ENCODE results near the gene CBY1. TPM values are rescaled to one million over a fixed set of nuclear protein-coding genes. Genes with fewer than 3 reads are reported as not detected.

Gene CBY1
- polyA plus RNA-seq, 1 of the 3 experiments (the other 2 are of a cell fraction) = 21.8 TPM

DNA sequence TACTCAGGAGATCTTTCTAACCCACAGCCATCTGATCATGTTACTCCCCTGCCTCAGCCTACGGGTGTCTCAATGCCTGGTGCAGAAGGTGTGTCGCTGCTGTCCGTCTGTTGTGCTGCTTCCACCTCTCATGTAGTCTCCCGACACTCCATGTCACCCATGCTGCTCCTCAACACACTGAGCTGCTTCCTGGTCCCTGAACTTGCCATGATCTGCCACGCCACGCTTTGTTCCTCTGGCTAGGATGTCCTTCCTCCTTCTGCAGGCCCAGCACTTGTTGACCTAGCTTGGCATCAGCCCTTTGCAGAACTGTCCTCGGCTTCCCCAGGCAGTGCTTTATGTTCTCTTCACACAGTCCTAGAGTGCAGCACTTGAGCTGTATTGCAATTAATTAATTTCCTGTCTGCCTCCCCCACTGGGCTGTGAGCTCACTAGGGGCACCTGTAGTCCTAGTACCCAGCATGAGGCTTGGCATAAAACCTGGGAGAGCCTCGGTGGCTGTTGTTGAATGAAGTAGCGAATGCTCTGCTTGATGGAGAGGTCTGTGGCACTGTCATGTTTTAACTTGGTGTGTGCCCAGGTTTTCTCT, 58.8 kb downstream of the CBY1 start:
- Histone ChIP-seq H3K4me2 (no peak overlapping the region), H4K20me1 (ENCODE audit: insufficient read depth) (0 out of 2 replicates have a peak, but pooled peaks cover 3% of the 10 kb centered on the region), H3K27ac (ENCODE audit: low read depth in 2 of 2, low read length in 1 of 2) (no peak overlapping the region), H3K27me3 (ENCODE audit: insufficient read depth) (no peaks in the 10 kb centered on the region), H2AFZ (ENCODE audit: low read depth) (no peak overlapping the region), H3F3A (replicated peaks; ENCODE audit: insufficient read depth) (peaks cover 6% of the 10 kb centered on the region), H3K9me2 (no peaks in the 10 kb centered on the region), H3K9ac (no peak overlapping the region), H3K79me2 (ENCODE audit: insufficient read depth) (peaks cover 51% of the 10 kb centered on the region), H3K4me3 (ENCODE audit: low read depth in 2 of 2, low read length in 1 of 2) (no peak overlapping the region), H3K9me3 (no peaks in the 10 kb centered on the region), H3K36me3 (replicated peaks in 1 of 2; ENCODE audit: control insufficient read depth in 1 of 2, insufficient read depth in 2 of 2, low read length in 1 of 2) (peaks cover 0 to 2% of the 10 kb centered on the region in 2 experiments), H3K4me1 (ENCODE audit: control insufficient read depth in 1 of 2, insufficient read depth in 2 of 2, low read depth in 1 of 2, low read length in 1 of 2) (no peaks in the 10 kb centered on the region; a peak in 1 of 4 replicates)
- TF ChIP-seq GABPA (IDR thresholded peaks at IDR 0.05; ENCODE audit: low read depth) = no peak
- TF ChIP-seq RFX5 (IDR thresholded peaks at IDR 0.05; ENCODE audit: low read length) = no peak
- 90% methylated on average over 9 of the region's 9 CpGs for WGBS (ENCODE audit: low lambda C conversion rate)
- ChIA-PET CTCF (interaction anchor here (1.2 kb wide), 1 partner anchor 51 kb away, joined by 4 read pairs; no protein-coding TSS in a partner anchor), POLR2A (interaction anchor here (0.5 kb wide), 1 partner anchor 254 kb away, joined by 3 read pairs; no protein-coding TSS in a partner anchor)
- DNase-seq = no peak

DNA sequence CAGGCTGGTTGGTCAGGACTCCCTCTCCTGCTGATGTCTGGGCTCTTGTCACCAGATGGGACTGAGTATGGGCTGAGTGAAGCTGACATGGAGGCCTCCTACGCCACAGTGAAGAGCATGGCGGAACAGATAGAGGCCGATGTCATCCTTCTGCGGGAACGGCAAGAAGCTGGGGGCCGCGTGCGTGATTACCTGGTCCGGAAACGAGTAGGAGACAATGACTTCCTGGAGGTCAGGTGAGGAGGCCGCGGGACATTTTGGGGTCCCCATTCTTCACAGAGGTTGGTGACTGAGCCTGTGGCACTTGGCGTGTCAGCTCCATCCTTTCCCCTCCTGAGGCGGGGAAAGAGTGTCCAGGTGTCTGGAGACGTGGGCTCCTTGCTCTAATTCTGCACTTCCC, 59.4 kb downstream of the CBY1 start:
- whole genome bisulfite sequencing (ENCODE audit: low lambda C conversion rate) = over 99% methylated on average over 13 of the region's 15 CpGs
- TF ChIP-seq MXI1 (IDR thresholded peaks at IDR 0.05; ENCODE audit: low read depth, low read length) = no peak
- no peak for TF ChIP-seq FOXM1 (IDR thresholded peaks at IDR 0.05; ENCODE audit: low read depth)
- no peak for TF ChIP-seq NFIC (IDR thresholded peaks at IDR 0.05; ENCODE audit: borderline replicate concordance)
- TF ChIP-seq POLR2AphosphoS5 (IDR thresholded peaks at IDR 0.05; ENCODE audit: low read depth, low read length) = no peak
- TF ChIP-seq, protein P1, sequence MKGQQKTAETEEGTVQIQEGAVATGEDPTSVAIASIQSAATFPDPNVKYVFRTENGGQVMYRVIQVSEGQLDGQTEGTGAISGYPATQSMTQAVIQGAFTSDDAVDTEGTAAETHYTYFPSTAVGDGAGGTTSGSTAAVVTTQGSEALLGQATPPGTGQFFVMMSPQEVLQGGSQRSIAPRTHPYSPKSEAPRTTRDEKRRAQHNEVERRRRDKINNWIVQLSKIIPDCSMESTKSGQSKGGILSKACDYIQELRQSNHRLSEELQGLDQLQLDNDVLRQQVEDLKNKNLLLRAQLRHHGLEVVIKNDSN (IDR thresholded peaks at IDR 0.05; ENCODE audit: borderline replicate concordance, low read depth) = no peak
- no peak for TF ChIP-seq CHD2 (IDR thresholded peaks at IDR 0.05; ENCODE audit: low read length, partially characterized antibody)
- TF ChIP-seq SIN3A (IDR thresholded peaks at IDR 0.05; ENCODE audit: borderline replicate concordance, low read depth, low read length) = no peak
- TF ChIP-seq EZH2phosphoT487 (IDR thresholded peaks at IDR 0.05; ENCODE audit: borderline replicate concordance, low read depth) = no peak
- TF ChIP-seq TCF12 (IDR thresholded peaks at IDR 0.05) = no peak
- no peak for TF ChIP-seq GATA2 (CRISPR knock-in tag; IDR thresholded peaks at IDR 0.05)
- TF ChIP-seq, protein P2, sequence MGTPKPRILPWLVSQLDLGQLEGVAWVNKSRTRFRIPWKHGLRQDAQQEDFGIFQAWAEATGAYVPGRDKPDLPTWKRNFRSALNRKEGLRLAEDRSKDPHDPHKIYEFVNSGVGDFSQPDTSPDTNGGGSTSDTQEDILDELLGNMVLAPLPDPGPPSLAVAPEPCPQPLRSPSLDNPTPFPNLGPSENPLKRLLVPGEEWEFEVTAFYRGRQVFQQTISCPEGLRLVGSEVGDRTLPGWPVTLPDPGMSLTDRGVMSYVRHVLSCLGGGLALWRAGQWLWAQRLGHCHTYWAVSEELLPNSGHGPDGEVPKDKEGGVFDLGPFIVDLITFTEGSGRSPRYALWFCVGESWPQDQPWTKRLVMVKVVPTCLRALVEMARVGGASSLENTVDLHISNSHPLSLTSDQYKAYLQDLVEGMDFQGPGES (IDR thresholded peaks at IDR 0.05; ENCODE audit: low read depth, low read length) = no peak
- TF ChIP-seq, protein P3, sequence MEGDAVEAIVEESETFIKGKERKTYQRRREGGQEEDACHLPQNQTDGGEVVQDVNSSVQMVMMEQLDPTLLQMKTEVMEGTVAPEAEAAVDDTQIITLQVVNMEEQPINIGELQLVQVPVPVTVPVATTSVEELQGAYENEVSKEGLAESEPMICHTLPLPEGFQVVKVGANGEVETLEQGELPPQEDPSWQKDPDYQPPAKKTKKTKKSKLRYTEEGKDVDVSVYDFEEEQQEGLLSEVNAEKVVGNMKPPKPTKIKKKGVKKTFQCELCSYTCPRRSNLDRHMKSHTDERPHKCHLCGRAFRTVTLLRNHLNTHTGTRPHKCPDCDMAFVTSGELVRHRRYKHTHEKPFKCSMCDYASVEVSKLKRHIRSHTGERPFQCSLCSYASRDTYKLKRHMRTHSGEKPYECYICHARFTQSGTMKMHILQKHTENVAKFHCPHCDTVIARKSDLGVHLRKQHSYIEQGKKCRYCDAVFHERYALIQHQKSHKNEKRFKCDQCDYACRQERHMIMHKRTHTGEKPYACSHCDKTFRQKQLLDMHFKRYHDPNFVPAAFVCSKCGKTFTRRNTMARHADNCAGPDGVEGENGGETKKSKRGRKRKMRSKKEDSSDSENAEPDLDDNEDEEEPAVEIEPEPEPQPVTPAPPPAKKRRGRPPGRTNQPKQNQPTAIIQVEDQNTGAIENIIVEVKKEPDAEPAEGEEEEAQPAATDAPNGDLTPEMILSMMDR (IDR thresholded peaks at IDR 0.05) = no peak
- no peak for TF ChIP-seq TAF1 (IDR thresholded peaks at IDR 0.05; ENCODE audit: borderline replicate concordance, low read depth, low read length)
- TF ChIP-seq, protein P4, sequence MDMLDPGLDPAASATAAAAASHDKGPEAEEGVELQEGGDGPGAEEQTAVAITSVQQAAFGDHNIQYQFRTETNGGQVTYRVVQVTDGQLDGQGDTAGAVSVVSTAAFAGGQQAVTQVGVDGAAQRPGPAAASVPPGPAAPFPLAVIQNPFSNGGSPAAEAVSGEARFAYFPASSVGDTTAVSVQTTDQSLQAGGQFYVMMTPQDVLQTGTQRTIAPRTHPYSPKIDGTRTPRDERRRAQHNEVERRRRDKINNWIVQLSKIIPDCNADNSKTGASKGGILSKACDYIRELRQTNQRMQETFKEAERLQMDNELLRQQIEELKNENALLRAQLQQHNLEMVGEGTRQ (IDR thresholded peaks at IDR 0.05; ENCODE audit: borderline replicate concordance, low read depth, low read length) = no peak

More for the DNA sequence above, 59.4 kb downstream of the CBY1 start:
- CTCF ChIA-PET = interaction anchor here (1.2 kb wide), 1 partner anchor 50 kb away, joined by 4 read pairs; no protein-coding TSS in a partner anchor
- Histone ChIP-seq H4K20me1 (ENCODE audit: insufficient read depth) (no peaks in the 10 kb centered on the region), H3K4me2 (no peak overlapping the region), H3K36me3 (replicated peaks in 1 of 2; ENCODE audit: control insufficient read depth in 1 of 2, insufficient read depth in 2 of 2, low read length in 1 of 2) (no peaks in the 10 kb centered on the region), H3K9me3 (no peaks in the 10 kb centered on the region), H3F3A (replicated peaks; ENCODE audit: insufficient read depth) (peaks cover 6% of the 10 kb centered on the region), H3K79me2 (ENCODE audit: insufficient read depth) (peaks cover 45% of the 10 kb centered on the region), H3K4me1 (ENCODE audit: control insufficient read depth in 1 of 2, insufficient read depth in 2 of 2, low read depth in 1 of 2, low read length in 1 of 2) (no peaks in the 10 kb centered on the region; a peak in 1 of 4 replicates), H2AFZ (ENCODE audit: low read depth) (no peak overlapping the region), H3K9me2 (no peaks in the 10 kb centered on the region), H3K27ac (ENCODE audit: low read depth in 2 of 2, low read length in 1 of 2) (no peak overlapping the region), H3K9ac (no peak overlapping the region), H3K4me3 (ENCODE audit: low read depth in 2 of 2, low read length in 1 of 2) (no peak overlapping the region), H3K27me3 (ENCODE audit: insufficient read depth) (no peaks in the 10 kb centered on the region)
- DNase-seq = no peak
- POLR2A ChIA-PET = no interaction called here

Measured in SK-N-SH (cell line).